Cortex of kidney (tissue), 1 donor: ENCODE results near the gene LDAF1.
"Not testable (repeated sequence)": the region's sequence is repeated elsewhere in the genome, so short reads cannot be mapped to it uniquely, and the experiment has no call there.

Experiments used
- DNase-seq: peaks from one replicate; lab custom pipeline; 2025; lab: John Stamatoyannopoulos, UW

The LDAF1 gene

DNA sequence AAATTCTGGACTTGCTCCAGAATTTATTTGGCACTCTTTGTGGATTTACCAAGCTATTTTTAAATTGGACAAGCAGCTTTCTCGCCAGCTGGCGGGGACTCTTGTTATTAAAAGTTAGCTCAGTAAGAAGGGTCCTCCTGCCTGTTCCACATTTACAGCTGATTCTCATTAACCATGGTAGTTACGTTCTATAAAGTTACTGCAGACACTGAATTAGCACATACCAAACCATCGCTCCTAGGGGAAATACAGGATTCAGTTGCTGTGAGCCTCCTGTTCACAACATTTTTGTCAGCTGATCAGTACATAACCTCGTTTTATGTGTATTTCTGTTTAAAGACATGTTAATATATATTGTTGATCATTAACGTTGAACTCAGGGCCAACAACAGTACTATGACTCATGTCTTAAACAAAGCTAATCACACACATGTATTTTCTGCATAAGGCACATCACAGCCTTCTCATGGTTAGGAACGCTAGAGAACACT, 4.2 kb downstream of the LDAF1 start:
- DNase-seq: no peak

DNA sequence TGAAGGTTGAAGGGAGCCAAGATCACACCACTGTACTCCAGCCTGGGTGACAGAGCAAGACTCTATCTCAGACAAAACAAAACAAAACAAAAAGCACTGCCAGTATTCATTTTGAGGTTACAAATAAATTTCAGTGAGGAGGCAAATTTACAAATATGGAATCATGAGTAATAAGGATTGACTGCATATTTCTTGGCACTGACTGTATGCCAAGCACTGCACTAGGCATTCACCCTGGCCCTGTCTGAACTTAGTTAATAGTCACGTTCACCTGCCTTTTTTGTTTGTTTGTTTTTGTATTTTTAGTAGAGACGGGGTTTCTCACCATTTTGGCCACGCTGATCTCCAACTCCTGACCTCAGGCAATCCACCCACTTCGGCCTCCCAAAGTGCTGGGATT, 5.1 kb downstream of the LDAF1 start:
- no peak for DNase-seq

DNA sequence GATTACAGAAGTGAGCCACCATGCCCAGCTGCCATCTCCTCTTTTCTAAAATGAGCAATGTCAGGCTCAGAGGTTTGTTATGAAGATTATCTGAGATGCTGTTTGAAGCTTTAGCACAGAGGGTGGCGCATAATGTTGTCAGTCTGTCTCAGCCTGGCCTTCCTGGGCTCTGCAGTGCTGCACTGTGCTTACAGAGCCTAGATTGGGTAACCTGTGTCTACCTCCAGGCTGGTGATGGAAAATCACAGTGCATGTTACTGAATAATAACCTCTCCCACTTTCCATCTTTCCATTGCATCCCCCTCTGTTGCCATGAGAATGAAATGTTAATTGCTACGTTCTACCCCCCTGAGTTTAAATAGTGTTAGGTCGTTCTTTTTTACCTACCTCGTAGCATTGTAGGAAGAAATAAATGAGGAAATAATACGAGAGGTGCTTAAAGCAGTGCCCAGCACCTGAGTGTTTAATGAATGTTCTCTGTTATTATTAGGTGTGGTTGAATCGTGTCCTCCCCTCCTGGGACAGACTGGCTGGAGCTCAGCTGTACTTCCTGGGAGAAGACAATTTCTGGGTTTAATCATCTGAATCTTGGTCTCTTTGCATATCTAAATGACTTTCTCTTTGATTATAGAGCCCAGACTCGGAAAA, 6.2 kb downstream of the LDAF1 start:
- DNase-seq: no peak

DNA sequence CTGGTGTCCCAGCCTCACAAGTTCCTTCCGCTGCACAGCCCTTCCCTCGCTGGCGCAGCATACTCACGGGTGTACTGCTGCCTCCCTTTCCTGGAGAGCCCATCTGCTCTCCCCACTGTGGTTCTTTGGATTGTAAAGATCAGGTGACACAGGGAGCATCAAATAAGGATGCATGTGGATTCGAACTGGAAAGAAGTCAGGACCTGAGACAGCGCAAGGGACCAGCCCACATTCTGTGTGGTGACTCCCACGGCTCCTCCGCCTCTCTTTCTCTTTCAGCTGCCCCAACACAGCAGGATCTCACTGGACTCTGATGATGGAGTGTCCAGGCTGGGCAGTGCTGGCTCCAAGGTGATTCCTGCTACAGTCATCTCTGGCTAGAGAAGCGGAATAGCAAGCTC, 8.1 kb downstream of the LDAF1 start:
- no peak for DNase-seq

DNA sequence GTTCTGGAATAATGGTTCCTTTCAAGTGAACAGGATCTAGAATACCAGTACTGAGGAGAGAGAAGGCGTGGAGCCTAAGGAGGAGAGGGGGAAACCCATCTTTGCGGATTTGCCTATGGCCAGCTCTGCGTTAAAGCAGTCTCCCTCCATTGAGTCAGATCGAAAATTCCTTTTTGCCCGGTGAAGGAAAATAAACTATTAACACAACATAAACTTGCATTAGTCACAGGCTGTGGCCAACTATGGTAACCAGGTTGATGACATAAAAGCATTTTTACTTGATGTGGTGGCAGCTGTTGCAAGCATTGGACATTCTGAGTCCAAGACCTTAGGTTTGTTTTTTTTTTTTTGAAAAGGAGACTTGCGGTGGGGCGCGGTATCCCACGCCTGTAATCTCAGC, 8.9 kb downstream of the LDAF1 start:
- DNase-seq: no peak

DNA sequence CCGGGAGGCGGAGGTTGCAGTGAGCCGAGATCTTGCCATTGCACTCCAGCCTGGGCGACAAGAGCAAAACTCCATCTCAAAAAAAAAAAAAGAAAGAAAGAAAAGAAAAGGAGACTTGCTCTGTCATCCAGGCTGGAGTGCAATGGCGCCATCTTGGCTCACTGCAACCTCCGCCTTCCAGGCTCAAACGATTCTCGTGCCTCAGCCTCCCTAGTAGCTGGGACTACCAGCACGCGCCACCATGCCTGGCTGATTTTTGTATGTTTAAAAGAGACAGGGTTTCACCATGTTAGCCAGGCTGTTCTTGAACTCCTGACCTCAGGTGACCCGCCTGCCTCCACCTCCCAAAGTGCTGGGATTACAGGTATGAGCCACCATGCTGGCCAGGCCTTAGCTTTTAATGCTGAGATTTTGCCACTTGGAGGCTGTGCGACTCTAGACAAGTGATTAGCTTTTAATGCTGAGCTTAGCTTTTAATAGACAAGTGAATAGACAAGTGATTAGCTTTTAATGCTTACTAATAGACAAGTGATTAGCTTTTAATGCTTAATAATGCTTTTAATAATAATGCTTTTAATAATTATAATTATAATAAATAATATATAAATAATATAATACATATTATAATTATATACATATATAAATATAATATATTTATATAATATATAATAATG, 9.6 kb downstream of the LDAF1 start:
- DNase-seq: no peak

DNA sequence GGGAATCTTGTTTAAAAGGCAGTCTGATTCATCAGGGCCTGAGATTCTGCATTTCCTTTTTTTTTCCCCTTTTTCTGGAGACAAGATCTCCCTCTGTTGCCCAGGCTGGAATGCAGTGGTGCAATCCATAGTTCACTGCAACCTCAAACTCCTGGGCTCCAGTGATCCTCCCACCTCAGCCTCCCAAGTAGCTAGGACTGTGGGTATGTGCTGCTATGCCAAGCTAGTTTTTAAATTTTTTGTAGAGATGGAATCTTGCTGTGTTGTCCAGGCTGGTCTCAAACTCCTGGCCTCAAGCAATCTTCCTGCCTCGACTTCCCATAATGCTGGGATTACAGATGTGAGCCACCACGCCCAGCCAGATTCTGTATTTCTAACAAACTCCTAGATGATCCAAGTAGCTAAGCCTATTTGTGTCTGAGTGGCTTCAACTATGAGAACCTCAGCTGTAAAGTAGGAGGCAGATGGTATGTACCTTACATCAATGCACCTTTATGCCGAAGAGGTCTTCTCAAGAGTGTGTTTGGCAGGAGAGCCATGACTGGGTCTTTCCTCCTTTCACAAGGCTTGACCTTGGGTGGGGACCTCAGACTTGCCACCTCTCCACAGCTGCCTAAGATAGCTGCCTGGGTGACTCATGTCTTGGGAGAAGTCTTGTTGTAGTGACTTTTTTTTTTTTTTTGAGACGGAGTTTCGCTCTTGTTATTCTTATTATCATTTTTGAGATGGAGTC, 10.9 kb downstream of the LDAF1 start:
- DNase-seq: no peak

DNA sequence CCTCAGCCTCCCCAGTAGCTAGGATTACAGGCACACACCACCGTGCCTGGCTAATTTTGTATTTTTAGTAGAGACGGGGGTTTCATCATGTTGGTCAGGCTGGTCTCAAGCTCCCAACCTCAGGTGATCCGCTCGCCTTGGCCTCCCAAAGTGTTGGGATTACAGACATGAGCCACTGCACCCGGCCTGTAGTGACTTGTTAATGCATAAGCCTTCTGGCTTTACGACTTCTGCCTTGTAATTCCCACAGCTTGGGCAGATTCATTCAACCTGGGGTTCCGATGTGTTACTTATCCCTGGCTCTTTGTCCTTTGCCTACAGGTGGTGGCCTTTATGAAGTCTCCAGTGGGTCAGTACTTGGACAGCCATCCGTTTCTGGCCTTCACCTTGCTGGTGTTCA, 11.6 kb downstream of the LDAF1 start:
- not testable (repeated sequence) for DNase-seq

DNA sequence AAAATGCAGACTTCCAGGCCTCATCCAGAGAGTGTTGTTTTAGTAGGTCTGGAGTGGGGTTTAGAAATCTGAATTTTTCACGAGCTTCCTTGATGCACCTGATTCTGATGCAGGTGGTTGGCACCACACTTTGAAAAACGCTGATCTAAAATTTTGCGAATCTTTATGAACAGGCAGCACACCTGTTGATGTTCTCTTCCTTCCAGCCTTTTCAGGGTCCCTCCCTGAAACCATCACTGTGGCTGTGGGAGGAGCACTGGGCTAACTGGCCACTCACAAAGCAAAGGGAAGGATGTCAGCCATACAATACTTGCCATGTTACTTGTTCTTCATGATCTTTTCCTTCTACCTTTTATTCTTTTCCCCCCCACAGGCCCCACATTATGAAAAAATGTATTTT, 14.2 kb downstream of the LDAF1 start:
- DNase-seq: no peak

DNA sequence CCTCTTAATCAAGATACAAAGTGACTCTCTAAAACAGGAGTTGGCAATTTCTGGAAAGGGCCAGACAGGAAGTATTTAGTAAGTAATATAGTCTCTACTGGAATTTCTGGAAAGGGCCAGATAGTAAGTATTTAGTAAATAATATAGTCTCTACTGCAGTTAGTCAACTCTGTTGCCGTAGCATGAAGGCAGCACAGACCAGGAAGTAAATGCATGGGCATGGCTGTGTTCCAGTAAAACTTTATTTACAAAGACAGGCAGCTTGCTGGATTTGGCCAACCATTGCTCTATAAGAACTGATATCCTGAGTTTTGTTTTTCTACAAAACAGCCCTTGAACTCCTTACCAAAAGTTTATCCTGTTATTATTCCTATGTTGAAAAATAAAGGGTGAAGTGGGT, 16.9 kb downstream of the LDAF1 start:
- DNase-seq: no peak

DNA sequence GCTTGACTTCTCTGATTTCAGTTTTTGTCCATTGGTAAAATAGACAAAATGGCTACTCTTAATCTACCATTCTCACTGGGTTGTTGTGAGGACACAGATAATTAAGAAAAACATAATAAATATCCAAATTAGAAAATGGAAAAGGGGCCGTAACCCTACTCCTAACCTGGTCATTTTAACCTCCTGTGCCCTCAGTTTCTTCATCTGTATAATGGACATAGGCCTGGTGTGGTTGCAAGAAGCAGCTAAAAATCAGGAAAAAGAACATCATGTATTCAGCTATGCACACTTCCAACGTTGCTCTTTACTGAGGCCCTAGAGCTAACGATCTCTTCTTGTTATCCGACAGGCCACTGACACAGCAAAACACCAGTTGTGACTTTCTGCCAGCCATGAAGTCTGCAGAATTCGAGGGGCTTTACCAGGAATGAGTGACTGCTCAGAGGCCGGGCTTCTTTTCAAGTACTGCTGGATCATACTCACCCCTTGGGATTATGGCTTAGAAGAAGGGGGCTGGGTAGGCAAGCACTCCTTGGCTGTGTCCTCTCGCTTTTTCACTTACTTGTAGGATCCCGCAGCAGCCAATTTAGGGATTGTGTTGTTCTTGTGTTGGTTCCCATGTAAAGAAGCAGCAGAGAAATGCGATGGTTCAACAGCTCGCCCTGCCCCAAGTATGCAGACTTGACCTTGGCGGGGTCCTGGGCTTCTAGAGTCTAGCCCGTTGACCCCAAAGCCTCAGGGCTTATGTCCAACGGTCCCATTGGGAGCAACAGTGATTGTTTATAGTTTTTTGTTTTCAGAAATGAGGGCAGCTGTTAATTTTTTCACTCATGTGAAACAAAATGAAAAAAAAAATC, 20.9 kb downstream of the LDAF1 start:
- no peak for DNase-seq

DNA sequence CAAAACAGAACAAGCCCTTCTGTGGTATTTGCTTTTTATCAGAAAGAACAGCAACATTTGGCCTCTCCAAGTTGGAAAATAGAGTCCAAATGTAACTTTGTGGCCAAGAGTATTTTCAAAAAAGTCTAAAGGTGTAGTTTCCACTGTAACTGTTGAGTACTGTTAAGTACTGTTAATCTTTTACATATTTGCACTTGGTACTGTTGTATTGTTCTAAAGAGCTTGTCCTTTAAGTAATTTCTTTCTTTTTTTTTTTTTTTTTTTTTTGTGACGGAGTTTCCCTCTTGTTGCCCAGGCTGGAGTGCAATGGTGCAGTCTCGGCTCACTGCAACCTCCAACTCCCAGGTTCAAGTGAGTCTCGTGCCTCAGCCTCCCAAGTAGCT, 21.5 kb downstream of the LDAF1 start:
- DNase-seq: no peak

DNA sequence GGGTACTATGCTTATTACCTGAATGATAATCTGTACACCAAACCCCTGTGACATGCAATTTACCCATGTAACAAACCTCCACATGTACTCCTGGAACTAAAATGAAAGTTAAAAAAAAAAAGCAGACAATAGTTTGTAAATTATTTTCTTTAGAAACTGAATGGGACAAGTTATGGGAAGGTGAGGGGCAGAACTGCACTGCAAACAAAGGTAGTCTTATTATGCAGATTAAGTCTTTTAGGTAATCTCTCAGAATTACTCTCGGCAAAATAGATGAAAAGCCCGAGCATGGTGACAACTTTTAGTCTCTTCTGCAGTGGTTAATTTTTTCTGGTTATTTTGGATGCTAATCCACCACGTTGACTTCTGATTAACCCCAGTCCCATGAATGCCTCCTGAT, 25.5 kb downstream of the LDAF1 start:
- no peak for DNase-seq

DNA sequence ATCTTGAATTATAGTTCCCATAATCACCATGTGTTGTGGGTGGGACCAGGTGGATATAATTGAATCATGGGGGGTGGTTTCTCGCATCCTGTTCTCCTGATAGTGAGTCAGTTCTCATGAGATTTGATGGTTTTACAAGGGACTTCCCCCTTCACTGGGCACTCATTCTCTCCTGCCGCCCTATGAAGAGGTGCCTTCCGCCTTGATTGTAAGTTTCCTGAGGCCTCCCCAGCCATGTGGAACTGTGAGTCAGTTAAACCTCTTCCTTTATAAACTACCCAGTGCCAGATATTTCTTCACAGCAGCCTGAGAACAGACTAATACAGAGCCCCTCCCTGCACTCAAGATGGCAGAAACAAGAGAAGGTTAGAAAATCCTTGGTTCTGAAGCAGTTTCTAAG, 26.4 kb downstream of the LDAF1 start:
- no peak for DNase-seq

DNA sequence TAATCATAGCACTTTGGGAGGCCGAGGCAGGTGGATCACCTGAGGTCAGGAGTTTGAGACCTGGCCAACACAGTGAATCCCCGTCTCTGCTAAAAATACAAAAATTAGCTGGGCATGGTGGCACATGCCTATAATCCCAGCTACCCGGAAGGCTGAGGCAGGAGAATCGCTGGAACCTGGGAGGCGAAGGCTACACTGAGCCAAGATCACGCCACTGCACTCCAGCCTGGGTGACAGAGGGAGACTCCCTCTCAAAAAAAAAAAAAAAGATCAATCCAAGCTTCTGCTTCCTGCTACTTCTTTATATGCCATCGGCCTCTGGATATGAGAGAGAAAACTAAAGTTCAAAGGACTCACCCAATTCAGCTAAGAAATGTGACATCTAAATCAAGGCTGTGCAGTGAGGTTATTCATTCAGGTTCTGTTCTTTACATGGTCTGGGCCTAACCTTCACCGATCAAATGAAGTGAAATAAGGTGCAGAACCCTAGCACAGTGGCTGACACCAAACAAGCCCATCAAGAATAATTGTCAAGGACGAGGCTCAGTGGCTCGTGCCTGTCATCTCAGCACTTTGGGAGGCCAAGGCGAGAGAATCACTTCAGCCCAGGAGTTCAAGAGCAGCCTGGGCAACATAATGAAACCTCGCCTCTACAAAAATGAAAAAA, 27.3 kb downstream of the LDAF1 start:
- DNase-seq: no peak

DNA sequence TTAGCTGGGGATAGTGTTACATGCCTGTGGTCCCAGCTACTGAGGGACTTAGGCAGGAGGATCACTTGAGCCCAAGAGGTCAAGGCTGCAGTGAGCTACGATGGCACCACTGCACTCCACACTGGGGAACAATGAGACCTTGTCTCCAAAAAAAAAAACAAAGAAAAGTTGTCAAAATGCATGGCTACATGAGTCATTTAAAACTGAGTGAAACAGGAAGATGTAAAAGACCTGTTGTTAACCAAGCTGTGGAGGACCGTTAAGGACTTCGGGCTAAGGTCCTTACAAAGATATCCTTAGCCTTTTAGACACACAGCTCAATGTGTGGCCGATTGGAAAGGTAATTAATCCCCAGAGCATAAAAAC, 27.8 kb downstream of the LDAF1 start:
- no peak for DNase-seq

DNA sequence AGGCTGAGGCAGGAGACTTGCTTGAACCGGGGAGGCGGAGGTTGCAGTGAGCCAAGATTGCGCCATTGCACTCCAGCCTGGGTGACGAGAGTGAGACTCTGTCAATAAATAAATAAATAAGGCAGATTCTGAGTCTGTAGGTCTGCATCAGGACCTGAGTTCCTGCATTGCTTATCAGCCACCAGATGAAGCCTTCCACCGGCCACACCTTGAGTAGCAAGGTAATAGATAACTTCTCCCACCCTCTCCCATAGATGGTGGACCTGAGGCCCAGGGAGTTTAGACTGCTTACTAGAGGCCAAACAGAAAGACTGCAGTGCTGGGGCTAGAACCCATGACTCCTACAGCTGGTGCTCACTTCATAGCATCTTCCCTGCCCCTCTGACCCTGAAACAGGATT, 30.8 kb downstream of the LDAF1 start:
- DNase-seq: no peak

DNA sequence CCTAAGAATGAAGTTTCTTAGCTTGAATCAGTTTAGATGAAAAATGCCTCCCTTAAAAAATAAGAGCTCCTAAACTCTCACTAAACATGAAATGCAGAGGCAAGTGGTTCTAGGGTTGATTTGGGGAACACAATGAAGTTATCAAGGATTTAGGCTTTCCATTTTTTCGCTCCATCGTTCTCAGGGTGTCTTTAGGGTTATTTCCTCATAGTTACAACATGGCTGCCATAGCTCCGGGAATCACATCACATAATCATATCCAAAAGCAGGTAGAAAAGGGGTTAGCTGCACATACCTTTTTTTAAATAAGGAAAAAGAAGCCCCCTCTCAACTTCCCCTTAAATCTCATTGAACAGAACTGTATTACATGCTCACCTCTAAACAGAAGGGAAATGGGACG, 31.5 kb downstream of the LDAF1 start:
- DNase-seq: no peak

DNA sequence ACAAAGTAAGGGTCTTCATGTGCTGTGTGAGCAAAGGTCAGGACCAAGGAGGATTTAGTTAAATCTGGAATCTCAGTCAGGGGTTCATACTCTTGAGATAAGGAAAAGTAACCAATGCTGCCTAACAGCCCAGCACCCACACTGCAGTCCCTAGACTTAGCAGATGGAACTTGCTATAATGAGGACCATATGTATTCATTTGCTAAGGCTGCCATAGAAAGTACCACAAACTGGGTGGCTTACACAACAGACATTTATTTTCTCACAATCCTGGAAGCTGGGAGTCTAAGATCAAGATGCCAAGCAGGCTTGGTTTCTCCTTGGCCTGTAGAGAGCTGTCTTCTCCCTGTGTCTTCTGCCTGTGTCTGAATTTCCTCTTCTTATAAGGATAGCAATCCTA, 32.1 kb downstream of the LDAF1 start:
- DNase-seq: no peak

DNA sequence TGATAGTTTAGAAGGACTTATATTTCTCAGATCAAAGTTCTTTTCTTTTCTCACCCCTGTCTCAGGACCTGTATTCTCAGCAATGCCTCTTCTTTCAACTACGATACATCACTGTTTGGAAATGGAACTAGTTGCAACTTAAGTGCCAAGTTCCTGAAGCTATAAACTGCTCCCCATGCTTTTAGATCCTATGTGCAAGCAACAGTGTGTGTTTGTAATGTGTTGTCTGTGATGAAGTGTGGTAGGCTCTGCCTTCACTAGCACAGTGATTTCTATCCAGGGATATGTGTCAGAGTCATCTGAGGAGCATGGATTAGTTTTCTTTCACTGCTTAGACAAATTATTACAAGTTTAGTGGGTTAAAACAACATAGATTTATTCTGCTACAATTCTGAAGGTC, 34.5 kb downstream of the LDAF1 start:
- DNase-seq: no peak

DNA sequence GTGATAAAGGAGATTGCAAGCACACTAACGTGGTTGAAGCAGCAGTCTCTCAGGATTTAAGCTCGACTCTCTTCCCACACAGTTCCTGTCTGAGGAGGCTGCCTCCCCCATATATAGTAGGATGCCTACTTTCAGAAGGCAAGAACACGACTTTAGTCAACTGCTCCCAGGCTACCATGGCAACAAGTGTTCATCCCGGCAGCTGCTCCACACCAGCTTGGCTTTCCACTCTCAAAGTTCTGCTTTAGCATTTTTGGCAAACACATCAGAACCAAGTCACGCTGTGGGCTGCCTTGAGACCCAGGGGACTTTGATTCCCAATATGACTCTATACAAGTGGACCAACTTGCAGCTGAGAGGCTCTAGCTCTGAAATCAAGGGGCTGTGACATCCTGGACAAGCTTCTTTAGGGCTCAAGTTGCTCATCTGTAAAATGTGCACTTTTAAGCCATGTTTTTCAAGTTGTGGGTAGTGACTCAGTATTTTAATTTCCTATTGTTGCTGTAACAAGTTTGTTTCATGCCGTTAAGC, 36.4 kb downstream of the LDAF1 start:
- DNase-seq: no peak

DNA sequence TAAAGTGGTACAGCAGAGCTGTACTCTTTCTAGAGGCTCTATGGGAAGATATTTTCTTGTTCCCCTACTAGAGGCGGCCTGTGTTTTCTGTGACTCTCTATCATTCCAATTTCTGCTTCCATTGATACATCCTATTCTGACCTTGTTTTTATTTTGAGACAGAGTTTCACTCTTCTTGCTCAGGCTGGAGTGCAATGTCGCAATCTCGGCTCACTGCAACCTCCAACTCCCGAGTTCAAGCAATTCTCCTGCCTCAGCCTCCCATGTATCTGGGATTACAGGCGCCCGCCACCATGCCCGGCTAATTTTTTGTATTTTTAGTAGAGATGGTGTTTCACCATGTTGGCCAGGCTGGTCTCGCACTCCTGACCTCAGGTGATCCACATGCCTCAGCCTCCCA, 36.9 kb downstream of the LDAF1 start:
- DNase-seq: not testable (repeated sequence)
